Peyer's patch (tissue), 4 donors: ENCODE results near the gene PIPOX.

Experiments
- CTCF ChIP-seq, 6 experiments: fragments of 450-650 bp in 4 of 6; fragments of 200-600 bp in 2 of 6; sonication (generic) in 1 of 6; IDR thresholded peaks; one replicate each; pipeline ENCODE4 v1.5.1; 2017 to 2019; ENCODE audit warnings: antibody characterized with exemption in 6 of 6, mild to moderate bottlenecking in 3 of 6, moderate library complexity in 1 of 6
- POLR2A ChIP-seq, 2 donors: fragments of 450-650 bp; IDR thresholded peaks; one replicate each; pipeline ENCODE4 v1.5.1; 2017; ENCODE audit warnings: antibody characterized with exemption in 2 of 2, mild to moderate bottlenecking in 2 of 2, moderate library complexity in 2 of 2

GRCh38 chr17:29054835-29055234 lies 11.9 kb downstream of the PIPOX start:
- no peak for TF ChIP-seq CTCF (IDR thresholded peaks at IDR 0.05)
- TF ChIP-seq POLR2A (IDR thresholded peaks at IDR 0.05) = no peak
